Middle frontal gyrus (tissue), 1 donor: ENCODE measurements around the gene ADO.

Experiments
- DNase-seq: peaks from one replicate; pipeline ENCODE4 v3.0.0-alpha.2; 2015; ENCODE audit warnings: low spot score; ENCODE audit errors: extremely low spot score

The ADO gene

DNA sequence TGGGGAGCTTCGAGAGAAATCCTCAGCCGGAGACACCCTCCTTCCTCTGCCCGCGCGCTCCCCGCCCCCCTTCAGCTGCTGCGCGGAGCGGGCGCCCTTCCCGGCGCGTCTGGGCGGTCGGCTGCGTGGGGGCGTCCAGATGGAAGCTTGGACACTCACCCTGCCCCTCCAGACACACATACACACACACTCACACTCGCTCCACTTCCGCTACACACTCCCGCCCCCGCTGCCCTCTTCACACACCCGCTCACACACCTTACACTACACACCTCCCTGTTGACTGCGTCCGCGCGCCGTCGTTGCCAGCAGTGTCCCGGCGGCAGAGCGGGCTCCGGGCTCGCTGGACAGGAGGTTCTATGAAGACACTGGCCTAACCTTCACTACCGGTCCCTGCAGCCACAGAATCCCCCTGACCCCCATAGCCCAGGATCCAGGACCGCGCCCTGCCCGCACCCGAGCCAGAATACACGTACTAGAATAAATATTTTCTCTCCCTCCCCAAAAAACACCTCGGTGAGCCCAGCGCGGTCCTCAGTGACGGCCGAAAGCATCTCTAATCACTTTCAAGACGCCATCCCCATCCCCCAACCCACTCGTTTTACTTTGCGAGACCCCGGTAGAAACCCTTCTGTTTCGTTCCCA, 12.7 kb downstream of the ADO start:
- DNase-seq = no peak

DNA sequence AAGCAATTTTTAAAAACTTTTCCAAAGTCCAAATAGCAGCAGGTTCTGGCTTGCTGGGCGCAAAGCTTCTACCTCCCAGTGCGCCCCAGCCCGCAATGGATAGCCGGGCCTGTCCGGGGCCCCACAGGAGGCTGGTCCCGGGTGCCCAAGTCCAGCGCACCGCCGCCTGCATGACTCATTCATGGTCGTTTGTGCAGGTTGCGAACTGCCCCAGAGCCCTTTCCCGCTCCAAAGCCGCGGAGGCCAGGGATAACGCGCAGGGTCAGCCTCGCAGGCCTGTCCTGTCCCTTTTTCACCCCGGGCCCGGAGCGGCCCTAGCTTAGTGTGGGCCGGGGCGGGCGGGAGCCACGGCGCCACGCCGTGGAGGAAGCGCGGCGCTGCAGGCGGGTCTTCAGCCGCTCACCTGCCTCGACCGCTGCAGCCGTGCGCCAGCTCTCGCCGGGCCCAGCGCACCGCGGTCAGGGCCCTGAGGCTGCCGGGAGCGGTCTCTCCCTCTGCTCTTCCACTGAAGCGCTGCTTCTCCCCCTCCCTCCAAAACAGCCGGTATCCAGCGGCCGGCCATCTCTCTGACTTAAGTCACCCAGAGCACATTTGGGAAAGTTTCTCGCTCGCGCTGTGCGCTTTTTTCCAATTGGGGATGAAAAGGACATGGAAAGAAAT, 13.4 kb downstream of the ADO start:
- no peak for DNase-seq

DNA sequence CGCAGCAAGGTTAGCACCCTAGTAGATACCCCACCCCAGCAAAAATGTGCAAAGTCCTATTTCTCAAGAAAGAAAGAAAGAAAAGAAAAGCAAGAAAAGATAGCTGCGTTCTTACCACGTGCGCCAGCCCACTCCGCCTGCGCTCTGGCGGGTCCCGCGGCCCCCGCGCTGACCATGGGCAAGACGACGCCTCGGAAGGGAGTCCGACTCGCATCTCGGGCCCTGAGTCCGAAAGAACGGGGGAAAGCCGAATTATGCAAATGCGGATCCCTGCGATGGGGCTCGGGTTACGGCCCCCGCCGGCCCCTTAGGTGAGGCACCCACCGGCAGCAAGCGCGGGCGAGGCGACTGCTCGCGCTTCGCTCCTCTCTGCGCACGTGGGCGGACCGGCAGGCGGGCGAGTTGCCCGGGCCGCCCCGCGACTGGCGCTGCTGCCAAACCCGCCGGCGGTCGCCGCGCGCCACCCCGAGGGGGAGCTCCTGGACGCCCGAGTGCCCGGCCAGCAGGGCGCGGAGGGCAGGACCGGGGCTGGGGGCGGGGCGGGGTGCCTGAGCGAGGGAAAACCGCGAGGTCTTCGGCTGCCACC, 14.0 kb downstream of the ADO start:
- DNase-seq = no peak

DNA sequence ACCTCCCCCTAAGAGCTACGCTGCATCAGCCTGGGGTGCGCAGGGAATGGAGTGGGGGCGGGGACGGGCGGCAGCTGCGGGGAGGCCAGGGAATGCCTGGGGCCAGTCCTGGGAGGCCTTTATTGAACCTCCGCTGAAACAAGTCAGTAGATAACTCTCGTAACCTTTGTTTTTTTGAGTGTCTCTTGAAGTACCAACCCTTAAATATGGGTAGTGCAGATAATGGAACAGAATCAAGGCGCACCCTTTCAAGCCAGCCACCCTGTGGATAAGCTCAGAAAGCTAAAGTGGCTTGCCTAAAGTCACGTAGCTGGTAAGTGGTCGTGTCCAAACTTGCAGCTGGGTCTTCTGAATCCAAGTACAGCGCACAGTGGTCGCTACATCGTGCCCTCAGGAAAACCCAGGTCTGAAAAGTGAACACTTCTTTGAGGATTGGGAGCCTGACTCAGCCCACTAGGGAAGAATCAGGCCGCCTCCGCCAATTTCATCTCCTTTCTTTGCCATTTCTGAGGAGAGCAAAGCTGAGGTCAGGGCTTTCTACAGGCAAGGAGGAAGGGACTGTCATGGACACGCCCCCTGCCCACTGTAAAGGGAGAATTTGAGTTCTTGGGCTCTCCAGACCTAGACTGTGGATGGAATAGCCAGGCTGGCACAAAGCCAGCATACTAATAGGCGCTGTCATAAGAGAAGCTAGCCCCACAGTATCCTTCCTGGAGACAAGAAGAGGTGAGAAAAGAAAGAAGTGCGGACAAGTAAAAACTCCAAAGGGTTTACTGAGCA, 14.8 kb downstream of the ADO start:
- no peak for DNase-seq

DNA sequence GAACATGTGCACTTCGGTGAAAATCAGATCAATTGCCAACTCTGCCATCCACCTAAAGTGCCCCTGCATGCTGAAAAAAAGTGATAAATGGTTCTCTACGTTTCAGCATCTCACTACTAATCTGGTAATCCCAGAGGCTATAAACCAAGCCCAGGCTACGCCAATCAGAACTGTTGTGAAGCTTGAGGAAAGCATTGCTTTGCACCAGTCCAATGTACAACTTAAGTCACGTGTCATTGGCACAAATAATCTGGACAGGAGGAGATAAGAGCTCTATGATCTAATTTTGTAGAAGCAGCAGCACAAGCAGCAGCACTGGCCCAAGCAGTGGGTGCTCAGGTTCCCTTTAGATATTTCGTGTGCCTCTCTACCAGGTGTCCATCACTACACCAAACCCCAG, 16.1 kb downstream of the ADO start:
- DNase-seq = no peak

DNA sequence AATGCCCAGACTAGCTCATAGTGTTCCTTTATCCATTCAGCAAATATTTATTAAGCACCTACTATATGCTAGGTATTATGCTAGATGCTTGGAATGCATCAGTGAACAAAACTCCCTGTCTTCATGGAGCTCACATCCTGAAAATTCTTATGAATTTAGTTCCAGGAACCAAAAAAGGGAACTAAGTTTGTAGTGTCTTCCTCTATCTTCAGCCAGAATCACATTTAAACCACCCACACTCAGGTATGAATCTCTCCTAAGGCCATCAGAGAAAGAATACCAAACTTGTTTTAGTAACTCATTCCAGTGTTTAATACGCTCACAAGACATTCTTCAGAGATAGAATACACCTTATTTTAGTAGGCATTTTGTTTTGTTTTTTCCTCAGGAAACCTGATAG, 21.8 kb downstream of the ADO start:
- DNase-seq = no peak

DNA sequence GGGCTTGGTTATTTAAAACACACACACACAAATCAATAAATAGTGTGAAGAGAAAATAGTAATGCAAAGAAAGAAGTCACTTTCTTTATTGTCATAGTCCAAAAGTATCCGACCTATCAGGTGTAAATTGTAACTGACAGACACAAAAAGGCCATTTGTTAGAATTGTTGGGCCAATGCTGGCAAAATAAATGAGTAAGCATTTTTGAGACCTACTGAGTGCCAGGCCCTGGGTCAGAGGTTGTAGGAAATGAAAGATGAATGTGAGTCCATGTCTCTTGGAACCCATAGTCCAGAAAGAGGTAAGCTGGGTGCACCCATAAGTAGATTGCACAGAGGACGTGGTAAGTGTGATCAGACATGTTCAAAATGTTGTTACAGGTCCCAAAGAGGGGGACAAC, 25.1 kb downstream of the ADO start:
- no peak for DNase-seq

DNA sequence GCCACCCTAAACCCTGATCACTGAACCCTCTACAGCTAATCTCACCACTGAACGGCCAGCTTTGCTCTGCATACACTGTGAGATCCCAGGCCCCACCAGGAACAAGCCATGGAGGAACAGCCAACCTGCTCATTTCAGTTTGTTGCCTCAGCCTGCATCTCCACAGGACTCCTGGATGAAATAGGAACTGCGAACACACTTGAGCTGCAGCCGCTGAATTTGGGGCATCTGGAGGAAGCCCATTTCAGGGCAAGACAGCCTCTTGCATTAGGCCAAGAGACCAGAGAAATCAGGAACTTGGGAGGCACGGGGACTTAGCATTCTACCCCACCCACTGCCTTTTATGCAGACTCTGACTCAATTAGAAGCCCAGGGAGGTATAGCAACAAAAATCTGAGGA, 26.2 kb downstream of the ADO start:
- DNase-seq = no peak

DNA sequence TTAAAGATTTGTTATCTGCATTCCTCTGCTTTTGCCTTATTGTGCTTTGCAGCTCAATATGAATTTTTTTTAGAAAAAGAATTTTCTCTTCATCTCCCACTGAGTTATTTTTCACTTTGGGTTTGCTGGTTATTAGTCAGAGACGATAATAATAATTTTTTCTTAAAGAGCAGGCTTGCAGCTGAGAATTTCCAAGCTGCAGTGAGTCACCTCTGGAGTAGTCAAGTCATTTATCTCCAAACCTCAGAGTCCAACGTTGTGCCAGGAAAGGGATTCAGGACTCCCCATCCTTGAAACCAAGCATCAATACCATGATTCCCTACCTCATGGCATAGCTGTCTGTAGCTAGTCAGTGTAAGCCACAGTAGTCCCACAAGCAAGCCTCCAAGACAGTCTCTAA, 26.8 kb downstream of the ADO start:
- no peak for DNase-seq

DNA sequence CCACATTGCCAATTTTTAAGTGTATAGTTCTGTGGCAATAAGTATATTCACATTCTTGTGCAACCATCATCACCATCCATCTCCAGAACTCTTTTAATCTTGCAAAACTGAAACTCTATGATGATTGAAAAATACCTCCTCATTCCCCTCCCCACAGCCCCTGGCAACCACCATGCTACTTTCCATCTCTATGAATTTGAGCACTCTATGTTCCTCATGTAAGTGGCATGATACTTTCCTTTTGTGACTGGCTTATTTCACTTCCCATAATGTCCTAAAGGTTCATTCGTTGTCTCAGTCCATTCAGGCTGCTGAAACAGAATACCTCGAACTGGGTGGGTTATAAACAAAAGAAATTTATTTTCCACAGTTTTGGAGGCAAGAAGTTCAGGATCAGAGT, 35.1 kb downstream of the ADO start:
- no peak for DNase-seq

DNA sequence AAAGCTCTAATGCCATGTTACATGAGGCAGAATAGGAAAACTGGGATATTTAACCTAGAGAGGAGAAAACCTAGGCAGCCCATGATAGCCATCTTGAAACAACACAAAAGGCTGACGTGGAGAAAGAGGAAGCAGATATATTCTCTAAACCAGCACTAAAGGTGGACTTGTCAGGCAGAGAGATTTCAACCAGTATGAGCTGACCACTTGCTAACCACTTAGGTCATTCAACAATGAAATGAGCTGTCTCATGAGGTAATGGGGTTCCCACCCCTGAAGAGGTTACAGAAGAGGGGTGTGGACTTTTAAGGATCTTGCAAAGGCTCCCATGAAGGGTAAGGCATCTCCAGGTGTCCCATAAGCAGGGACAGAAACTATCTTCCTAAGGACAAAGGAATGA, 38.5 kb downstream of the ADO start:
- DNase-seq = no peak

DNA sequence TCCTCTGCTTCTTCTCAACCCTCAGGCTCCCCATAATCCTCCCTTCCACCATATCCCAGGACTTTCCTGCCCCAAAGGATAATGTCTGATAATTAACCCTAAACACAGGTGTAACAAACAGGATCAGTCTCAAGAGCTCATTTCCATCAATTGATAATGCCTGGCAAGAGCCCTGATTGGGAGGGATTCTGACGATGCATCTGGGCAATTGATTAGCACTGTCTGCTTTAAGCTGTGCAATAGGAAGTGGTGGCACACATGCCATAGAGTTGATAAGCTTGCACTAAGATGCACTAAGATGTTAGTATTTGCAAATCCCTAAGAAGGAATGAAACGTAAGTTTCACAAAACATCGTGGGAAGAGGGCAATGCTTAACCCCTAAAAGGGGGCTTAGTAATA, 39.1 kb downstream of the ADO start:
- DNase-seq = no peak

DNA sequence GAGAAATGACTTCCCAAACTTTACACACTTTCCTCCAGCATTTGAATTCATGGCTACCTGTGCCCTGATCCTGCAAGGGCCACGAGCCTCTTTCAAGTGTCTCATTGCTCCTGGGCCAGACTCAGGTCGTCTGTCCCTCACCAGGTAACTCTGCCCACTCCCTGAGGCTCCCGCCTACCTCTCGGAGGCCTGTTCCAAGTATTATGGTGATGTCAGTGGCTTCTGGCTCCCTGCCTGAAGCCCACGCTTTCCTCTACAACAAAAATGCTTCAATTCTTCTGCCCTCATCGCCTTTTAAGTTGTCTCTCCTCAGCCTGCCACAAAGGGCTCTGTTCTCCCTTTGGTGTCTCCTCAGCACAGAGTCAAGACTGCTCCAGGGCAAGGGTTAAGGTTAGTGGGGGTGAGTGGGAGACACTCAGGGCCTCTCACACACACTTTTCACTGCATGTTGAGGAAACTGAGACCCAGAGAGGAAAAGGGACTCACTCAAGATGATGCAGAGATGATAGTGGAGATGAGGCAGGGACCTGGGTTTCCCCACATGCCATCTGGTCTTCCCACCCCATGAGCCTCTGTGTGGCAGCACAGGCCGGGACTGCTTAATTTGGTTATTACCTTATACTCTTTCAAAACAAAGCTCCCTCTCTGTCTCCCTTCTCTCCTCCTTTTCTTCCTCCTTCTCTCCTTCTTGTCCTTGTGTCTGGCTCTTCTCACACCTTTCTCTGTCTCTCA, 39.9 kb downstream of the ADO start:
- DNase-seq = no peak

DNA sequence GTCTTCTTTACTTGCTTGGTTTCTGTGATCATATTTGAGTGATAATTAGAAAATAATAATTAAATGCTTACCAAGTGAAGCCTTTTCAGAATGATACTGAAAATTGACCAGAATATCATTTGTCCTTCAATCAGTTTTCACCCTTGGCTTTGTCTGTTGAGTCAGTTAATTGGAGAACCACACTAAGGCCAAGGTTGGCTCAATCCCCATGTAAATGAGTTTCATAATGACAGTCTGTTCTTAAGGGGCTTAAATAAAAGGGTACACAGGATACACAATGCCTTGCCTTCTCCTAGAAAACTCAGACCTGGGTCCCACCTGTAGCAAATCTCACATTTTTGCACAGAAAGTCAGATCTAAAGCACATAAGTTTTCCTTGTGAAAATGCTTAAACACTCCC, 42.9 kb downstream of the ADO start:
- DNase-seq = no peak

DNA sequence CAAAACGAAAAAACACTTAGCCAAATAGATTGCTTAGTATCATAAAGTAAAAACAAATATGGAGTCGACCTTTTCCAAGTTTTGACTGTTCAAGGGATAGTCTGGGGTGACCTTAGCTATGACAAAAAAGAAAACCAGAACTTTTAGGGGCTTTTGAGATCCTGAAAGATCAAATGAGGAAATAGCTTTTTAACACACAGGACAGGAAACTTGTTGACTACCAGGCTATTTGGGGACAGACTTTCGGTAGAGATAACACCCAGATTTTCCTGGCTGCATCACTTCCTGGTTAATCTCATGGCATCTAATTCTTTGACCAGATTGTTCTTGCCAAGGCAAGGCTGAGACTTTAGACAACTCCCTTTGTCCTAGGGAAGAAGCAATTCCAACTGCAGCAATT, 46.1 kb downstream of the ADO start:
- DNase-seq = no peak

DNA sequence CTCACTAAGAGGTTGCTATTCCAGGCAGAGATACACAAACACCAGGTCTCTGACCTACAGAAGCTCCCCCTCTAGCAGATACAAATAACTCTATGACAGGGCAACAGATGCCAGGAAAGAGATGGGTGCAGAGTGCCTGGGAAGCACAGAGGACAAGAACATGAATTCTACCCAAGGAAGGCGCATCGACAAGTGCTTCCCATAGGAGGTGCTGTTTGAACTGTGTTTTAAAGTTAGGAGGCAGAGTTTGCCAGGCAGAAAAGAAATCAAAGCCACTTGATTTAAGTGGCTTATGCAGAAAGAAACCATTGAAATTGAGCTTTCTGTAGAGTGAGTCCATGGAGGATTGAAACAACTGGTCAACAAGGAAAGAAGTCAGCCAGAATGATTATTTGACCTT, 46.9 kb downstream of the ADO start:
- DNase-seq = no peak

DNA sequence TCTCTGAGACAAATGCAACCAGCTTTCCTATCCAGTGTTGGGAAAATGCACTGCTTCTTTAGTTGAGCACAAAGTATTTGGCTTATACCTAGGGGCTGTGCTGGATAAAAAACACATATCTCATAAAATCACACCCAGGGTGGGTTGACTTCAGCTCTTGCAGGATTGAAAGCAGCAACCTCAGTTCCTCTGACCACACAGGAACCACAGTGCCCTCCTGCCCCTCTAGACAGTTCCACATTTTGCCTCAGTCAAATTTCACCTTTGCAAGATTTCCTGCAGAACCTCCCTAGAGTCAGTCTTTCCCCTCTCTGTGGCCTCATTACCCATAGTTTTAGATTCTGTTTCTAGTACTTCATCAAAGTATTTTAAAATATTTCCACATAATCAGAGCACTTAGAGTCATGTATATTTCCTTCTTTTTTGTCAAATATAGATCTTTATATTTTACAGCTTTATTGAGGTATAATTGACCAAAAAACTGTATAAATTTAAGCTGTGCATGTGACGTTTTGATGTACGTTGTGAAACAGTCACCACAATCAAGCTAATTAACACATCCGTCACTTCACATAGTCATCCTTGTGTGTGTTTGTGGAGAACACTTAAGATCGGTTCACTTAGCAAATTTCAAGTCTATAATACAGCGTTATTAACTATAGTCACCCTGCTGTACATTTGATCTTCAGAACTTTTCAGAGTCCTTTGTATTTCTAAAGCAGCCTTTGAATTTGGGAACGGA, 48.6 kb downstream of the ADO start:
- no peak for DNase-seq

DNA sequence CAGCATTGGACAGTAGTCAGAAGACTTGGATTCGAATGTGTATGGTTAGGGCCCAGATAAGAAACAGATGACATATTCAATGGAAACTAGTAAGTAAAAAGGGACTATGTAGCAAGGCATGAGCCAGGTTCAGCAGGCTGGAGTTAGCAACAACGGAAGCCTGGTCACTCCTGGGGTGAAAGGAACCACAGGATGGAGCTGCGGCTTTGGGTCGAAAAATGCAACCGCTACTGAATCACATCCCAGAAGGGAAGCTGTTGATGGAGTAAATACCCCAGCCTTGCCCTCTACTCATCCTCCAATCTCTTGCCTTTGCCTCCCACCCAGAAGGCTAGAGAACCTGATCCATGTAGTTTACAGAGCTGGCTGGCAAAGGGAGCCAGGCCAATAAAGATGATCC, 49.2 kb downstream of the ADO start:
- no peak for DNase-seq

DNA sequence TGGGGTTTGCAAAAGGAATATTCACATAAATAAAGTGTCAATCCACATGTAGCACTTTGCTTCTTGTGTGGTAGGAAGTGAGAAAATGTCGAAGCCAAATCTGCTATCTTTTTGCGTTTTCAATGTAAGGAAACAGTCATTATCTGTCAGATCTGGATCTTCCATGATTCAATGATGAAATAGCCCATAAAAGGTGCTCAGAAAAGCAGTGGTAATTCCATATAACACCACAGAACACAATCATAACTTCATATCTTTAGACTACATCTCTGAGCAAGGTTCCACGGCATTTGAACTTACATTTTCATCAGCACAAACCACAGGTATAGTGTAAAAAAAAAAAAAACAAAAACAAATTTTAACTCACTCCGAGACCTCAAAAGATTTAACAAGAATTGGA, 51.5 kb downstream of the ADO start:
- DNase-seq = no peak
